Thyroid gland (tissue), 4 donors: ENCODE data around the gene RARRES2. TPM values are rescaled to one million over a fixed set of nuclear protein-coding genes. Genes with fewer than 3 reads are reported as not detected.
"Not testable (repeated sequence)": the region's sequence is repeated elsewhere in the genome, so short reads cannot be mapped to it uniquely, and the experiment has no call there.

Experiments
- DNase-seq, 2 donors: peaks; one replicate each; pipeline ENCODE4 v3.0.0-alpha.2; 2019
- H3K27ac ChIP-seq, 3 donors: fragments of 200-600 bp; sonication (generic); 1 replicate in 2 of 3; 2 replicates in 1 of 3; pipeline ENCODE4 v1.5.1; 2016 to 2019; ENCODE audit warnings: mild to moderate bottlenecking in 1 of 3, moderate library complexity in 1 of 3
- H3K27me3 ChIP-seq: fragments of 200-600 bp; sonication (generic); one replicate; pipeline ENCODE4 v1.5.1; 2019
- H3K36me3 ChIP-seq, 2 donors: fragments of 200-600 bp; sonication (generic); one replicate each; pipeline ENCODE4 v1.5.1; 2016 to 2019
- H3K4me1 ChIP-seq, 2 donors: fragments of 200-600 bp; sonication (generic); one replicate each; pipeline ENCODE4 v1.5.1; 2017 to 2019
- H3K4me3 ChIP-seq, 3 donors: fragments of 200-600 bp; sonication (generic); replicated peaks in 1 of 3; 1 replicate in 2 of 3; 2 replicates in 1 of 3; pipeline ENCODE4 v1.5.1; 2016; ENCODE audit warnings: mild to moderate bottlenecking in 1 of 3
- H3K9me3 ChIP-seq: fragments of 200-600 bp; sonication (generic); one replicate; pipeline ENCODE4 v1.5.1; 2017
- WGBS, 2 donors: methylation state at CpG; one replicate each; pipeline ENCODE4 v1.1.5; 2017; 5-methylcytosine and 5-hydroxymethylcytosine counted together
- intact Hi-C: fragments of 100-400 bp; cut with DNase I; formaldehyde crosslinking; loops from one replicate; pipeline ENCODE4 v1.15.1; 2023
- total RNA-seq, 4 donors: library from RNA; depleted of rRNA; stranded (reverse); fragments of >200 nt; gene quantifications; one replicate each; pipeline ENCODE4 v1.2.3, GENCODE V29; 2016

The RARRES2 gene
- total RNA-seq, 4 donors from 2014 or later, result 22.2 to 137 (median 54.8) TPM

DNA sequence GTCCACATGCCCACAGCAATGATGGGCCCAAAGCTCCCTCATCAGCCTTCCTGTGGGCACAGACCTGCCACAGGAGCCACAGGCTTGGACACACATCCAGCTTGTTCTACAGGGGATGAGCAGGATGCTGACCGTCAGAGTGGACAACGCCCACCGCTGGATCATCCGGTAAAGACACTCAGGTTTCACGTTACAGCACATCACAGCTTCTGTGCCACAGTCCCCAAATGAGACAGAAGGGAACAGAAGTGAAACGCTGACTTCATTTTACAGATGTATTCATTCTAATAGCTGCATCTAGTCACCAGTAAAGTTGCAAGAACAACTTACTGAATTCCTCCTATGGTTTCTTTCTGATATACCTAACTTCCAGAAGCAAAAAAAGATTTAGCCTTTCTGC lies 51.1 kb downstream of the RARRES2 start:
- H3K27me3 ChIP-seq, H3K9me3 ChIP-seq, H3K4me3 ChIP-seq, intact Hi-C loops, H3K4me1 ChIP-seq, H3K36me3 ChIP-seq, H3K27ac ChIP-seq, DNase-seq: not testable (repeated sequence)
- WGBS, 2 donors, result 68% methylated on average over 2 to 6 of the region's 6 CpGs

DNA sequence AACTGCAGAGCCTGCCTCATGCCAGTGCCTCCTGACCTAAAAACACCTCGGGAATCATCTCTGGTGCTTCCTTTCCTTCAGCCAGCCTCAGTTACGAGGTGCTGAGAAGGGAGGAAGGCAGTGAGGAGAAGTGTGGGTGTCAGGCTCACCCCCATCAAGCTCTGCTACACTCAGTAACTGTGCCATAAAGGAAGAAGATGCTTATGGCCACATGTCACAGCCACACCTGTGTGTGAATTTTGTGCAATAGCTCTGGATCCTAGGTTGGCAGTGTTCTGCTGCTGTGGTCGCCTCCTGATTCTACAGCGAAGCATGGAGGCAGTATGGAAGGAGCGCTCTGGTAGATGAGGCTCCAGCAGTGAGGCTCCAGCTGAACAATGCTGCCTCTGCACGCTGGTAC lies 52.6 kb downstream of the RARRES2 start:
- H3K4me1 ChIP-seq, H3K36me3 ChIP-seq, intact Hi-C loops, H3K27me3 ChIP-seq, H3K9me3 ChIP-seq, H3K27ac ChIP-seq, DNase-seq, H3K4me3 ChIP-seq: not testable (repeated sequence)
- 91 to 93% methylated on average over 4 to 5 of the region's 6 CpGs for WGBS, 2 donors

Other genes with a start within 250 kb of the RARRES2 start
- 10 to 100 TPM in 3 of 4 donors, 1 to 10 TPM in 1; 9.9 to 46.1 (median 37.9) TPM for gene LRRC61, start 18.3 kb downstream of the RARRES2 start, total RNA-seq
- gene ACTR3C, start 18.1 kb downstream of the RARRES2 start, total RNA-seq, result 10 to 100 TPM; 11.7 to 34.8 (median 23.0) TPM
- 100 to 1,000 TPM in 3 of 4 donors, 10 to 100 TPM in 1; 71.9 to 144 (median 123) TPM for gene REPIN1, start 27.2 kb upstream of the RARRES2 start, total RNA-seq
- 1 to 10 TPM; 4.3 to 7.5 (median 6.3) TPM for gene ZNF775, start 37.7 kb upstream of the RARRES2 start, total RNA-seq
- 10 to 100 TPM in 3 of 4 donors, 1 to 10 TPM in 1; 7.5 to 34.5 (median 20.0) TPM for gene GIMAP8, start 109.0 kb upstream of the RARRES2 start, total RNA-seq
- gene GIMAP7, start 173.2 kb upstream of the RARRES2 start, total RNA-seq, result 10 to 100 TPM; 12.4 to 35.2 (median 24.0) TPM
- 10 to 100 TPM; 22.1 to 78.6 (median 41.3) TPM for gene GIMAP4, start 225.8 kb upstream of the RARRES2 start, total RNA-seq